HG03097 (cell line): Measurements from ENCODE around the gene PLEKHA5.
"Not testable (repeated sequence)": the region's sequence is repeated elsewhere in the genome, so short reads cannot be mapped to it uniquely, and the experiment has no call there.

Source experiments
- ATAC-seq: cut with Tn5 transposase; IDR thresholded peaks from one replicate; pipeline ENCODE4 v1.9.1; 2021; ENCODE audit not compliant: unreplicated experiment, low FRiP score

PLEKHA5 gene

GRCh38 chr12:19392644-19393043 is 263.1 kb downstream of the PLEKHA5 start:
- ATAC-seq = not testable (repeated sequence)

GRCh38 chr12:19394385-19394784 is 264.9 kb downstream of the PLEKHA5 start:
- no peak for ATAC-seq

DNA sequence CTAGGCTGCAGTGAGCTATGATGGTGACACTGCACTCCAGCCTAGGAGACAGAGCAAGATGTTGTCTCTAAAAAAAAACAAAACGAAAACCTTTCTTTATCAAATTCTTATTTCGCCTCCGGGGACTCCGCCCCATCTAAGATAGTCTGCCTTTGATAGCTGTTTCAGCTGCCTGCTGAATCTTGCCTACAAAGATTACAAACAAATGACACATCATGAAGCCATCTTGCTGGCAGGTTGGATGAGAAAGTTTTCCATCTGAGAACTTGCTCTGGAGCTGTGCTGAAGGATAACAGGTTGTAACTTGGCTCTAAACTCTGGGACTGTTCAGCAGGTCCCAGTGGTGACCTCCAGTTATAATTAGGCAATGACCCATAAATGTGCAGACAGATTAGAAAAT is 268.0 kb downstream of the PLEKHA5 start:
- ATAC-seq = no peak

DNA sequence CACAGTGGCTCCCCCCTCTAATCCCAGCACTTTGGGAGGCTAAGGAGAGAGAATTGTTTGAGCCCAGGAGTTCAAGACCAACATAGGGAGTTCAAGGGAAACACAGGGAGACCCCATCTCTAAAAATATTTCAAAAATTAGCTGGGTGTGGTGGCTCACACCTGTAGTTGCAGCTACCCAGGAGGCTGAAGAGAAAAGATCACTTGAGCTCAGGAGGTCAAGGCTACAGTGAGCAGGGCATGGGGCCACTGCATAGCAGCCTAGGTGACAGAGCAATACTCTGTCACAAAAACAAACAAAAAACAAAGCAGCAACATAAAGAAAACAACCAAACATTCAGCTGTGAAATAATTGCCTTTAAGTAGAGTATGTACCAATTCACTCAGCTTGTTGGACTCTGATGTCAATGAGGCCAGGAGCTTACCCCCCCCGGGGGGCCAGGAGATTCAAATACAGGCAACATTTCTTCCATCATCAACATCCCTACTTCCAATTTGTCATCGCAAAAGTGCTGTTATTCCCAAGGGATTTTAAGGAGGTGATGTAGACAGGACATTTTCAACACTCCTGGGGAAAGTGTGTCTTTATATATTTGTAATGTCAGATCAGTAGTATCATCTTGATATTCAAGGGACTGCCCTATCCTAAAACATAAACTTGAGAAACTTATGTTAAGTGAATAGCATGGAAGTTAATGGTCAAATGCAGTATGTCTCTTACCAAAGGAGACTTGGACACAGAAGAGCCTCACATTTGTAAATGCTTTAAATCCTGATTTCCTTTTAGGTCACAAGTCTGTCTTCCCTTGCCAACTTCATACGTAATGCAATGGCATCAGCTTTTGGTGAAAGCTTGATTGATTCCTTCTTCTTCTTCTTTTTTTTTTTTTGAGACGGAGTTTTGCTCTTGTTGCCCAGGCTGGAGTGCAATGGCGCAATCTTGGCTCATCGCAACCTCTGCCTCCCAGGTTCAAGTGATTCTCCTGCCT is 269.1 kb downstream of the PLEKHA5 start:
- ATAC-seq = no peak

GRCh38 chr12:19400649-19401285 is 271.2 kb downstream of the PLEKHA5 start:
- ATAC-seq = not testable (repeated sequence)

GRCh38 chr12:19402211-19402610 is 272.7 kb downstream of the PLEKHA5 start:
- ATAC-seq = no peak

GRCh38 chr12:19402743-19403431 is 273.4 kb downstream of the PLEKHA5 start:
- no peak for ATAC-seq

GRCh38 chr12:19404242-19404880 is 274.8 kb downstream of the PLEKHA5 start:
- no peak for ATAC-seq

DNA sequence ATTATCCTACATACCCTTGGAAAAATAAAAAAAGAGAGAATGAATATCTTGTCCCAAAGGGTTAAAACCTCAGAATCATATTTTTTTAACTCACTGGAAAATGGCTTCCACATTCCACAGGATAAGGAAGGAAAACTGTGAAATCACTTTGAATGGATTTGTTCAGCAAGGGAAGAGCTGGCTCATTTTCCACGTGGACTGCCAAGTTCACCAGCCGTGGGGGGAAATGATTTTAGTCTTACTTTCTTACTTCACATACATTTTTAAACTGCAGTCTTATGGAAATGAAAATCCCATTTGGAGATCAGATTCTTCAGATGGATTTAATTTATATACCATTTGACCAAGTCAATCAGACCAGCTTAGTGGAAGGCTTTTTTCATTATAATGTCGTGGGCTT is 279.8 kb downstream of the PLEKHA5 start:
- no peak for ATAC-seq

- no peak for ATAC-seq
These were observed 280.7 kb downstream of the PLEKHA5 start for GRCh38 chr12:19410211-19410610.

GRCh38 chr12:19410629-19411185 is 281.2 kb downstream of the PLEKHA5 start:
- ATAC-seq = no peak

GRCh38 chr12:19411234-19412204 is 282.0 kb downstream of the PLEKHA5 start:
- ATAC-seq = no peak

DNA sequence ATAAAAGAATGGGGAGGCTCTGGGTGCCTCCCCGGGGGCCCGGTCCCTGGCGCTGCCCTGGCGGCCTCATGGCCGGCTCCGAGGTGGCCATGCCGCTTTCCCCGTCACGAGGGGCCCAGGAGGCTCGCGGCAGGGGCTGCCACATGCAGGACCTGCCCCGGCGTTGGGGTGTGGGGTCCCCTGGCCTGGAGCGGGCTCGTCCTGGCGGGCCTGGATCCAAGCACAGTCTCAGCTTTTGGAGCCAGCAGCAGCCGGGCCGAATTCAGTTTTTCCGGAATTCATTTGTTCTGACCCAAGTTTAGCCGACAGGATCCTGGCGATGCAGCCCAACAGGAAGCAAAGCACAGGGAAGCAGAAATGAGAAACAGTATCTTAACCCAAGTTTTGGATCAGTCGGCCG is 283.3 kb downstream of the PLEKHA5 start:
- no peak for ATAC-seq

- not testable (repeated sequence) for ATAC-seq
These were observed 284.0 kb downstream of the PLEKHA5 start for GRCh38 chr12:19413582-19413981.

GRCh38 chr12:19415563-19415962 is 286.0 kb downstream of the PLEKHA5 start:
- ATAC-seq = no peak

GRCh38 chr12:19419086-19419485 is 289.6 kb downstream of the PLEKHA5 start:
- ATAC-seq = no peak

DNA sequence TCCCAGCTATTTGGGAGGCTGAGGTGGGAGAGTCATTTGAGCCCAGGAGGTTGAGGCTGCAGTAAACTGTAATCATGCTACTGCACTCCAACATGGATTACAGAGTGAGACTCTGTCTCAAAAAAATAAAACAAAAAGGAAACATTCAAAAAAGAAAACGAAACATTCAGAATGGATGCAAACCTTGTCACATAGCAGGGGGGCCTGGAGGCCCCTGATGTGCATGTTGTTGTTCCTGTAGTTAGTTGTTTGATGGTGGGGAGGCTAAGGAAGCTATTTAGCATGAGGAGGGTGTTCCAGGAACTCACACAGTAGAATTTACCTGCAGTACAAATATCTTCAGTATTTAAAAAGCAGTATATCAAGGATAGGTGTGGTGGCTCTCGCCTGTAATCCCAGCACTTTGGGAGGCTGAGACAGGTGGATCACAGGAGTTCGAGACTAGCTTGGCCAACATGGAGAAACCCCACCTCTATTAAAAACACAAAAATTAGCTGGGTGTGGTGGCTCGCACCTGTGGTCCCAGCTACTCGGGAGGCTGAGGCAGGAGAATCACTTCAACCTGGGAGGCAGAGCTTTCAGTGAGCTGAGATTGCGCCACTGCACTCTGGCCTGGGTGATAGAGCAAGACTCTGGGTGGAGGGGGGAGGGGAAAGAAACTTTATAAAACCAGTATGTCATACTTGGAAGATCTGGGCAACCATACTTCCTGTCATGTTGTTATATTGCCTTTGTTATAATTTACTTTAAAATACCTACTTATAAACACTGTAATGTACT is 292.2 kb downstream of the PLEKHA5 start:
- no peak for ATAC-seq

- no peak for ATAC-seq
These were observed 293.8 kb downstream of the PLEKHA5 start for GRCh38 chr12:19423166-19423930.
